Upper lobe of left lung (tissue), 4 donors: ENCODE results near the gene CCND2.

ENCODE experiments used
- EP300 ChIP-seq, 4 donors: sonication (generic); formaldehyde crosslinking; IDR thresholded peaks; one replicate each; pipeline ENCODE4 v1.5.1; 2017; ENCODE audit warnings: antibody characterized with exemption in 4 of 4, control low read depth in 2 of 4
- POLR2A ChIP-seq, 4 donors: fragments of 450-650 bp; IDR thresholded peaks; one replicate each; pipeline ENCODE4 v1.5.1; 2016 to 2017; ENCODE audit warnings: antibody characterized with exemption in 4 of 4, mild to moderate bottlenecking in 2 of 4
- POLR2AphosphoS5 ChIP-seq, 2 donors: sonication (generic); formaldehyde crosslinking; IDR thresholded peaks; one replicate each; pipeline ENCODE4 v1.5.1; 2017; ENCODE audit warnings: antibody characterized with exemption in 2 of 2
- TF ChIP-seq, protein P1 (sequence below), 6 experiments: fragments of 450-650 bp in 4 of 6; fragments of 200-600 bp in 2 of 6; sonication (generic) in 2 of 6; IDR thresholded peaks; one replicate each; pipeline ENCODE4 v1.5.1; 2016 to 2019; ENCODE audit warnings: antibody characterized with exemption in 6 of 6

DNA sequence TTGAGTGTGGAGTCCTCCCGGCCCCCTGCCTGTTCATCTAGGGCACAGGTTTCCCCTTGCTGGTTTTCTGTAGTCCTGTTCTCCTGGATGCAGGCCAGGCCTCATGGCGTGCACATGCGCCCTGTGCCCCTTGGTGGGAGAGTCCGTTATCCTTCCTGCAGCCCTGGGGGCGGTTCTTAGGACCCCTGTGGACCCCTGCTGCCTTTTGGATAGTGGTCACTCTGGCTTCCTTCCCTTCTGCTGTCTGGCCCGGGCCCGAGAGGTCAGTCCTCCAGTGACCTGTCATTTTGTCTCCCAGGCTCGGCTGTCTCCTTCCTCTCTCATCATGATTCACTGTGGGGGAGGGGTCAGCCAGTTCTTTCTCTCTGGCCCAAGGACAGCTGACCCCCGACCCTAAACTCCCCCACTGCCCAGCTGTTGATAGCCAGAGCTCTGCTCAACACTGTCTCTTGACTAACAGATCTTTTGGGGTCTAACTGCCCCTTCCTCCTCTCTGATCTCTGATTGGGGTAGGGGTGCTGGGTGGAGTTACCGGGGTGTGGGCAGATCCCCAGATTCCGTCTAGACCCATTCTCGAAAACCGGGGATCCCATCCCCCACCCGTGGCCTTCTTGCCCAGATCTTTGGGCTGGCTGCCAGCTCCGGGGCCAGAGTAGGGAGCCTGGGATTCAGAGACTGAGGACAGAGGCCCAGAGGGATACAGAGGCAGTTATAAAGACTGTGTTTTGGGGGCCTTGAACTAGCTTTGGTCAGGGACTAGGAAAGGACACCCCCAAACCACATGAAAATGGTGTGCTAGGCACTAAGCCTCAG, 7.0 kb downstream of the CCND2 start:
- TF ChIP-seq POLR2AphosphoS5 (IDR thresholded peaks at IDR 0.05) (no peak), POLR2A (IDR thresholded peaks at IDR 0.05) (no peak), EP300 (IDR thresholded peaks at IDR 0.05) (no peak)
- TF ChIP-seq, protein P1, sequence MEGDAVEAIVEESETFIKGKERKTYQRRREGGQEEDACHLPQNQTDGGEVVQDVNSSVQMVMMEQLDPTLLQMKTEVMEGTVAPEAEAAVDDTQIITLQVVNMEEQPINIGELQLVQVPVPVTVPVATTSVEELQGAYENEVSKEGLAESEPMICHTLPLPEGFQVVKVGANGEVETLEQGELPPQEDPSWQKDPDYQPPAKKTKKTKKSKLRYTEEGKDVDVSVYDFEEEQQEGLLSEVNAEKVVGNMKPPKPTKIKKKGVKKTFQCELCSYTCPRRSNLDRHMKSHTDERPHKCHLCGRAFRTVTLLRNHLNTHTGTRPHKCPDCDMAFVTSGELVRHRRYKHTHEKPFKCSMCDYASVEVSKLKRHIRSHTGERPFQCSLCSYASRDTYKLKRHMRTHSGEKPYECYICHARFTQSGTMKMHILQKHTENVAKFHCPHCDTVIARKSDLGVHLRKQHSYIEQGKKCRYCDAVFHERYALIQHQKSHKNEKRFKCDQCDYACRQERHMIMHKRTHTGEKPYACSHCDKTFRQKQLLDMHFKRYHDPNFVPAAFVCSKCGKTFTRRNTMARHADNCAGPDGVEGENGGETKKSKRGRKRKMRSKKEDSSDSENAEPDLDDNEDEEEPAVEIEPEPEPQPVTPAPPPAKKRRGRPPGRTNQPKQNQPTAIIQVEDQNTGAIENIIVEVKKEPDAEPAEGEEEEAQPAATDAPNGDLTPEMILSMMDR (IDR thresholded peaks at IDR 0.05): no peak
